T47D (cell line): ENCODE results near the gene IL11.
A peak's percentile ranks its signal among the peaks of the same experiment; 100 is the strongest.

ENCODE experiments used
- DNase-seq, 2 experiments: peaks; one replicate each; pipeline versions ENCODE4 v3.0.0 to v3.0.0-alpha.2; 2011 to 2012; ENCODE audit warnings: low read depth in 1 of 2, low spot score in 1 of 2
- JUND ChIP-seq: IDR thresholded peaks from 2 replicates; pipeline ENCODE4 v1.6.1; 2012; ENCODE audit warnings: low read depth
- in situ Hi-C: cut with HindIII; loops from 2 replicates; pipeline ENCODE4 v1.10.0; 2016; ENCODE audit warnings: low sequenced_read_pairs, low pct_unique_long_range_greater_than_20kb

Gene IL11

DNA sequence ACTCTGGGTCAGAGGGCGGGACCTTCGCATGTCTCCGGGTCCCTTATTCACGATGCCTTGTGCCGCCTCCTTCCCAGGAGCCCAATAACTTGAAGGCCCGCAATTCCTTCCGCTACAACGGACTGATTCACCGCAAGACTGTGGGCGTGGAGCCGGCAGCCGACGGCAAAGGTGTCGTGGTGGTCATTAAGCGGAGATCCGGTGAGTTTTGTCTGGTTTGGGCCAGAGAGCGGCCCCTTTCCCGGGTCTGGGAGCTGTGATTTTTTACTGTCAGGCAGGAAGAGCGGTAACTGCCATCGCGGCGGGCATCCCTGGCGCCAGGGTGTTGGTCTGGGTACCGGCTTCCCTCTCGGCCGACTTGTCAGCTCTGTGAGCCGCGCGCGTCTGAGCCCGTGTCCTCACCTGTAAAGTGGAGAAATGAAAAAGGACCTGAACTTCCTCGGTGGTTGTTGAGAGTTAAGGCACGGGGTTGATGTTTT, 16.3 kb upstream of the IL11 start:
- DNase-seq, result no peak
- in situ Hi-C loops, result no loop called here
- TF ChIP-seq JUND, result no peak

DNA sequence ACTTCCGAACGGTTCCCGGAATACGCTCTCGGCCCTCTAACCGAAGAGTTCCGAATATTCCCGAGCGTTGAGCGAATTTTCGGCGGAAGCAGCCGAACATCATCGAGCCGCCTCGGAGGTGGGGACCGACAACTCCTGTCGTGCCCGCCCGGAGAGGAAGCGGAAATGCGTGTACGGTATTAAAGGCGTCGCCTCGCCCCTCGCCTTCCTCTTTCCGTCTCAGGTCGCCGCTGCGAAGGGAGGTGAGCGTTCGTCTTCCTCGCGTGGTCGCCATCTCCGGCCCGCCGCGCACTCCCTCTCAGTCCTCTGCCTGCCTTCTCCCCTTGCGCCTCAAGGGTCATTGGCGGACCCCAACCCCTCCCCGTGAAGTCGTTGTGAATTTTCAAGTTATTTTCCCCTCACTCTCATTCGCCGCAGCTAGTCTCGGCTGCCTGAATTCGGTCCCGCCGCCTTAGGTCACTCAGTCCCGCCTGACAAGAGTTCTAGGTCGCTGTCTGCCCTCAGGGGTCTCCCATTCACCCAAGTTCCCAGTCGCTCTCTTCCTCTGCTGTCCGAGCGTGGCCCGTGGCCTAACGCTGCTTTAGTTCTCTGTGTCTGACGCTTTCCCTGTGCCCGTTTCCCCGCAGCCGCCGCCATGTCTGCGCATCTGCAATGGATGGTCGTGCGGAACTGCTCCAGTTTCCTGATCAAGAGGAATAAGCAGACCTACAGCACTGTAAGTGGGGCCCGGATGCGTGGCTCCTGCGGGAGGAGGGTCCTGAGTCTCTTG, 15.6 kb upstream of the IL11 start, which contains the start of gene RPL28:
RPL28 (plus strand) TSS at position 209 of the 769 bp plus-strand sequence; CDS start at position 635, 426 bp downstream.
- no peak for TF ChIP-seq JUND
- in situ Hi-C loops, result no loop called here

DNA sequence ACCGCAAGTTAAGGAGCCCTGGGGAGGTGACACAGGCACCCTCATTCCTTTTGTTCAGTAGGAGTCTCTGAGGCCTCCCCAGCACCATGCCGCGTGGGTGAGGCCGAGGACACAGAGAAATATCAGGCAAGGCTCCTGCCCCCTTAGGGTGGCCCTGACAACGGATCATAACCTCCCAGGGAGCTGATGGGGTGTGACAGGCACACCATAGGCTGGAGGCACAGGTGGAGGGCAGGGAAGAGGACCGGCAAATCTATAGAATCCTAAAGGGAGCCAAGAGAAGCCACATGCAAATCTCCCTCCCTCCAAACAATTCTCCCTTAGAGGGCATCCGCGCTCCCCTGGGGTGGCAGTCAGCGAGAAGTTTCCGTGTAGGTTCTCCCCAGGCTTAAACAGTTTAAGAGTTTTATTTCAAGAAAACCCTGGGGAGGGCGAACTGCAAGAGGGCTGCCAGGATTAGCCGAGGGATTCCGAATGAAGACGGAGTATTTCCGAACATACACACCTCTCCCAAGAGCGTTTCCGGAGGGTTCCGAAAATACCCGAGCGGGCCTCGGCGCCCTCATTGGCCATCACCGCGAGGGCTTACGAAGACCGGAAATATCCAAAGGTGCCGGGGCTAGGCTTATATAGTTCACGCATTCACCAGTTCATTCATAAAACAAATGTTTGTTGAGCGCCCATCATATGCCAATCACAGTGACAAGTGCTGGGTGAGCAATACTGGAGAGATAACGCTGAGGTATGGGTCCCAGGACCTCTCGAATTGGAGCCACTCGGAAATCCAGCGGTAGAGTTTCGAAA, 14.9 kb upstream of the IL11 start:
- peak; percentile 85 to 94 for DNase-seq
- in situ Hi-C loops, result no loop called here
- TF ChIP-seq JUND, result no peak

More for the DNA sequence above, 15.6 kb upstream of the IL11 start, which contains the start of gene RPL28:
- DNase-seq, result peak; percentile 73 to 98

DNA sequence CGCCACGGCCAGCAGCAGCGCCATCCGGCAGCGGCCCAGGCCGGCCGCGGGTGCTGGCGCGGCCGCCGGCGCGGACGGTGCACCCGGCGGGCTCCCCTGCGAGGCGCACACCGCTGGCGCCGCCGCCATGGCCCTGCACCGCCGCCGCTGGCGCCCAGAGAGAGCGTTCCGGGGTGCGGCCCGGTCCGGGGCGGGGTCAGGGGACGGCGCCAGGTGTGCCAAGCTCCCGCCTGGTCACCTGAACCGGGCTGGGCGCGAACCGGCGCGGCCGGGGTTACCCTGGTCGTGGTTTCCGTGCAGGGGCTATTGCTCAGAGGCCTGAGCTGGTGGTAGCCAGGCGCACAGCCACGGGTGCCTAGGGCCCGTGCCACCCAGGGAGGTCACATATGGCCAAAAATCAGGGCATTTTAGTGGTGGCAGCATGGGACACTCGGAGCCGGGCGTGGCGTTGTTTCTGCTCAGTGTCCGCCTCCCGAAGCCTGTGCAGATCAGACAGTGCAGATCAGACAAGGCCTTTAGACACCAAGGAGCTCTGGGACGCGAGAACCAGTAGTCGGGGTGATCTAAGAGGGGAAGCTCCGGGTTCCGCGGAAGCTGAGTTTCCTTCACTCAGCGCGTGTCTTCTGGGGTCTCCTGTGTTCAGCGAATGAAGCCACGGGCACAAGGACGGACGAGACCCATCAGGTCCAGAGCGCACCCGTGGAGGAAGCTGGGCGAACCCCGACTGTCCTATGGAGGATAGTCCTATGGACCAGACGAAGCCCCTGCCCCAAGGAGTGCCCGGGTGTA, 14.1 kb upstream of the IL11 start, which contains the start of gene TMEM238:
TMEM238 (minus strand) TSS at position 162 of the 789 bp plus-strand sequence; CDS start at position 129, 33 bp downstream.
- TF ChIP-seq JUND, result no peak
- peak; percentile 63 to 65 for DNase-seq
- in situ Hi-C loops, result no loop called here

DNA sequence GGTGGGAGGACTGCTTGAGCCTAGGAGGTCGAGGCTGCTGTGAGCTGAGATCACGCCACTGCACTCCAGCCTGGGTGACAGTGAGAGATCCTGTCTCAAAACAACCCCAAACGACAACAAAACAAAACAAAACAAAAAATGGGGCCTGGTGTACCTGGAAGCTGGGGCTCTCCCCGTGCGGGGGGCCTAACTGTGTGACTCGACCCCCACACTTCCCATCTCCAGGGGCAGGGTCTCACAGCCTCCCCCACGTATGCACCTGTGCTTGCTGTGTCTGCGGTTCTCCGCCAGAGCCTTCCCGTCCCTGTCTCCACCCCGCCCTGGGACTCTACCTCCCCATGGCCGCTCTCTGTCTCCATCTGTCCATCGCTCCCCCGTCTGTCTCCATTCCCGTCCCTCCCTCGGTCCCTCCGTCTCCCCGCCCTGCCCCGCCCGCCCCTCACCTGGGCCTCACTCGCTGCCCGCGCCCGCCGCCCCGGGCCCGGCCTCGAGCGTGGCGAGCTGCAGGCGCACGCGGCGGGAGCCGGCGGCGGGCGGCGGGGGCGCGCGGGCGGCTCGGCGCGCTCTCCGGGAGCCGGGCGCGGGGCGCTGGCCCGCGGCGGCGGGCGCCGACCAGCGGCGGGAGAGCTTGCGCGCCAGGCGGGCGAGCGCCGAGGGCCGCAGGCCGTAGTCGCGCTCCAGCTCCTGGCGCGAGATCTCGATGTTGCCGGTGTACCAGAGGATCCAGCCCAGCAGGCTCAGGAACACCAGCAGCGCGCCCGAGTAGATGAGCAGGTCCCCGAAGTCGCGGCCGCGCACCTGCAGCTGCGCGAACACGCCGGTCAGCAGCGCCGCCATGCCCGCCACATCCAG, 13.2 kb upstream of the IL11 start:
- TF ChIP-seq JUND, result no peak
- DNase-seq, result peak; percentile 55 to 83
- in situ Hi-C loops, result no loop called here

DNA sequence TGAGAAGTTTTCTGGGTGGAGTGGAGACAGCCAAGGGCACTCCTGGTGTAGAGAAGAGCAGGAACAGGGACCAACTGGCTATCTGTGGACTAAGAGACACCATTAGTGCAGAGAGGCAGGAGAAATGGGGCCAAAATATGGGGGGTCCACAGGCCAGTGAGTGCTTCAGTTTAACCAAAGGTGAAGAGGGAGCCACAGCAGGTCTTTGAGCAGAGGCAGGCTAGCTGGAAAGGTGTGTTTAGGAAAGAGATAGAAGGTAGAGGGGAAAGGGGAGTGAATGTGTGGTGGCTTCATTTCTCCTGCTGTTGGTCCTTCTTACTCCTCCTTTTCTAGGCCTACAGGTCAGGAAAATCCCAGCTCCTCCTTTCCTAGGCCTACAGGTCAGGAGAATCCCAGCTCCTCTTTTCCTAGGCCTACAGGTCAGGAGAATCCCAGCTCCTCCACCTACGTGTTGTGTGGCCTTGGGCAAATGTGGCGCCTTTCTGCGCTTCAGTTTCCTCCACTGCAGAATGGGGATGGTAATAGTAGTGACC, 12.3 kb upstream of the IL11 start:
- no peak for DNase-seq
- in situ Hi-C loops, result no loop called here
- no peak for TF ChIP-seq JUND

DNA sequence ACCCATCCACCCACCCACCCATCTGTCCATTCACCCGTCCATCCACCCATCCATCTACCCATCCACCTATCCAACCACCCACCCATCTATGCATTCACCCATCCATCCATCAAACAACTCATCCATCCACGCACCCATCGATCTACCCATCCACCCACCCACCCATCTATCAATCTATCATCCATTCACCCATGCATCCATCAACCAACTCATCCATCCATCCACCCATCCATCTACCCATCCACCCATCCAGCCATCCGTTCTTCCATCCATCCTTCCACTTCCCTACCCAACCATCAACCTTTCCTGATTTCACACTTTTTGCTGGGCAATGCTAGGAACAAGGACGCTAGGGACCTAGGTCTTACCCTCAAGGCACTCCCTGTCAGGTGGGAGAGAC, 11.8 kb upstream of the IL11 start:
- TF ChIP-seq JUND, result no peak
- no peak for DNase-seq
- in situ Hi-C loops, result no loop called here

DNA sequence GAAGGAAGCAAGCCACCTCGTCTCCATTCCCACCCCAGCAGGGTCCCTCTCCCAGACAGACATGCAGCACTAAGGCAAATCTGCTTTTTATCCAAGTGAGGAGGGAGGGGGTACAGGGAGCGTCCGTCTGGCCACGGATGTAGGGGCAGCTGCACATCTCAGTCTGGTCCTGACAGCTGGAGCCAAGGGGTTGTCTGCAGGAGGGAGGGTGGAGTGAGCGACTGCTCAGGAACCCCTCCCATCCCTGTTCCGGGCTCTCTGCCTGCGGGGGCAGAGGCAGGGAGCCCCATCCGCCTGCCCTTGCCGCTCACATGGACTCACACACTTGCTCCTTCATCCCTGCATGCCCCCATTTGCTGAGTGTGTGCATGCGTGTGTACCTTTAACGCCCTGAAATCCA, 8.9 kb upstream of the IL11 start:
- TF ChIP-seq JUND, result no peak
- no peak for DNase-seq
- in situ Hi-C loops, result no loop called here

DNA sequence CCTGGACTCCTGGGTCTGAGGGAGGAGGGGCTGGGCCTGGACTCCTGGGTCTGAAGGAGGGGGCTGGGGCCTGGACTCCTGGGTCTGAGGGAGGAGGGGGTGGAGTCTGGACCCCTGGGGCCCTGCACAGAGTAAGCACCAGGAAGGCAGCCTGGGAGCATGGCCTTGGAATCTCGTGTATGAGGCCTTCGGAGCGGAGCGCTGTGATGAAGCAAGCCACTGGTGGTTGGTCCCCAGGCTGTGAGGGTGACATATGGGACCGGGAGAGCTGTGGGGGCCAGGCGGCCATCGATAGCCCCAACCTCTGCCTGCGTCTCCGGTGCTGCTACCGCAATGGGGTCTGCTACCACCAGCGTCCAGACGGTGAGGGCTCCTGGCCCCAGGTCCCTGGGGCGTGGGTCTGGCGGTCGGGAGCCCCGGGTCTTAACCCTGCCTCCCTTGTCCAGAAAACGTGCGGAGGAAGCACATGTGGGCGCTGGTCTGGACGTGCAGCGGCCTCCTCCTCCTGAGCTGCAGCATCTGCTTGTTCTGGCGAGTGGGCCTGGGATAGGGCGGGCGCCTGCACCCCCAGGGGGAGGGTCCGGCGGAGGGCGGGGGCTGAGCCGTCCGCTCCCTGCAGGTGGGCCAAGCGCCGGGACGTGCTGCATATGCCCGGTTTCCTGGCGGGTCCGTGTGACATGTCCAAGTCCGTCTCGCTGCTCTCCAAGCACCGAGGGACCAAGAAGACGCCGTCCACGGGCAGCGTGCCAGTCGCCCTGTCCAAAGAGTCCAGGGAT, 7.3 kb upstream of the IL11 start:
- TF ChIP-seq JUND, result no peak
- DNase-seq, result no peak
- in situ Hi-C loops, result no loop called here

DNA sequence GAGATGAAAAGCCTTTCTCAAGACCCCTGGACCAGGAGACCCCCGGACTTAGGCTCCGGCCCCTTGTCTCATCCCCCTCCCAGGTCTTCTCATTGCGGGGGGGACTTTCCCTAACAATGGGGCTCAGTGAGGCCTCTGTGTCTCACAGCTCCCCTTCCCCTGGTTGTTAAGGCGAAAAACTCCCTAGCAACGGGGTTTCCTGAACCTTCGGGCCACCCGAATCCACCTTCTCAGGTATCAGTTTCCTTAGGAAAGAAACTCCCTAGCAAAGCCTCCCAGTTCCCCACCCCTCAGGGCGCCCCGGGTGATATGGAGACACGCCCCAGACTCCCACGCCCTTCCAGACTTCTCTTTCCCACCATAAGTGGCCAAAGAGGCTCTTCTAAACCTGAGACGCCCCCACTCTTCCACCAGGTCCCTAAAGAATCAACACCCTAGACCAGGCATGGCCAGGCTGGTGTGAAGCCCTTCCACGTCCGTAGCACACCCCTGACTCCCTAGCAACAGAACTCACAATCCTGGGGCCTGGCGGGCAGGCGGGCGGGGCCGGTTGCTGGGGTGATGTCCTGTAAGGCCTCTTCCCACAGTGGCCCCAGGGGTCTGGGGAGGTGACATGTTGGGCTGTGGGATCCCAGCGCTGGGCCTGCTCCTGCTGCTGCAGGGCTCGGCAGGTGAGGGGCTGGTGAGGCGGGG, 6.1 kb upstream of the IL11 start, which contains the start of gene TMEM190:
TMEM190 (plus strand) TSS at position 586 of the 693 bp plus-strand sequence; CDS start at position 614, 28 bp downstream.
- in situ Hi-C loops, result no loop called here
- DNase-seq, result no peak
- TF ChIP-seq JUND, result no peak
